Measurements from ENCODE around the gene THSD4.

The THSD4 gene

DNA sequence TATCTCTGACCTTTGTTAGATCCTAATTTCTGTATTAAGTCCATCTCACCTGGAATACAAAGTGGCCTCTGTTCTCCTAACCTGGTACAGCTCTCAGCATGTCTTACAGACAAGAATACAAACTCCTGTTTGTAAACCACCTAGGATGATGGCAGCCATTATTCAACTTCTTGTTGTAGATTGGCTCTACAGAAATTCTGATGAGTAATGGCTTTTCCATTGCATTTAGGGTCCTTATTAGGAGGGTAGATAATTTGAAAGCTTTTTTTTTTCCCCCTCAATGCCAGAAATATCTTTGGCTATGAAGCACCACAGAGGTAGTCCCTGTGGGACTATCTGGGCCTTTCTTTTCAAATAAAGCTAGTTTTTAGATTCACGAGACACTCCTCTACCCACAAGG is 704.9 kb downstream of the THSD4 start:
- Histone ChIP-seq H3K79me2 (ENCODE audit: low read length) (no peaks in the 10 kb centered on the region), H3K9me2 (replicated peaks; ENCODE audit: insufficient read depth, low read length) (no peaks in the 10 kb centered on the region), H3K27me3 (replicated peaks; ENCODE audit: insufficient read depth, low read length) (no peaks in the 10 kb centered on the region), H3K4me2 (ENCODE audit: low read depth, low read length) (no peak overlapping the region), H2AFZ (ENCODE audit: low read length) (no peak overlapping the region), H3K36me3 (replicated peaks; ENCODE audit: insufficient read depth, low read length) (no peaks in the 10 kb centered on the region), H3F3A (ENCODE audit: insufficient read depth, low read length) (no peaks in the 10 kb centered on the region), H3K4me3 (ENCODE audit: low read length) (no peak overlapping the region), H3K9ac (ENCODE audit: low read length) (no peak overlapping the region), H3K9me3 (replicated peaks; ENCODE audit: insufficient read depth, low read length) (no peaks in the 10 kb centered on the region), H3K4me1 (ENCODE audit: low read length) (no peaks in the 10 kb centered on the region), H3K27ac (ENCODE audit: low read length) (no peak overlapping the region), H4K20me1 (ENCODE audit: insufficient read depth, low read length) (no peaks in the 10 kb centered on the region)
- no peak for DNase-seq
- TF ChIP-seq EZH2phosphoT487 (IDR thresholded peaks at IDR 0.05; ENCODE audit: low read length) (no peak), EZH2 (optimal IDR thresholded peaks at IDR 0.05; ENCODE audit: low read depth, low read length) (no peak)
- TF ChIP-seq, protein P1, sequence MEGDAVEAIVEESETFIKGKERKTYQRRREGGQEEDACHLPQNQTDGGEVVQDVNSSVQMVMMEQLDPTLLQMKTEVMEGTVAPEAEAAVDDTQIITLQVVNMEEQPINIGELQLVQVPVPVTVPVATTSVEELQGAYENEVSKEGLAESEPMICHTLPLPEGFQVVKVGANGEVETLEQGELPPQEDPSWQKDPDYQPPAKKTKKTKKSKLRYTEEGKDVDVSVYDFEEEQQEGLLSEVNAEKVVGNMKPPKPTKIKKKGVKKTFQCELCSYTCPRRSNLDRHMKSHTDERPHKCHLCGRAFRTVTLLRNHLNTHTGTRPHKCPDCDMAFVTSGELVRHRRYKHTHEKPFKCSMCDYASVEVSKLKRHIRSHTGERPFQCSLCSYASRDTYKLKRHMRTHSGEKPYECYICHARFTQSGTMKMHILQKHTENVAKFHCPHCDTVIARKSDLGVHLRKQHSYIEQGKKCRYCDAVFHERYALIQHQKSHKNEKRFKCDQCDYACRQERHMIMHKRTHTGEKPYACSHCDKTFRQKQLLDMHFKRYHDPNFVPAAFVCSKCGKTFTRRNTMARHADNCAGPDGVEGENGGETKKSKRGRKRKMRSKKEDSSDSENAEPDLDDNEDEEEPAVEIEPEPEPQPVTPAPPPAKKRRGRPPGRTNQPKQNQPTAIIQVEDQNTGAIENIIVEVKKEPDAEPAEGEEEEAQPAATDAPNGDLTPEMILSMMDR (IDR thresholded peaks at IDR 0.05; ENCODE audit: low read length) = no peak

DNA sequence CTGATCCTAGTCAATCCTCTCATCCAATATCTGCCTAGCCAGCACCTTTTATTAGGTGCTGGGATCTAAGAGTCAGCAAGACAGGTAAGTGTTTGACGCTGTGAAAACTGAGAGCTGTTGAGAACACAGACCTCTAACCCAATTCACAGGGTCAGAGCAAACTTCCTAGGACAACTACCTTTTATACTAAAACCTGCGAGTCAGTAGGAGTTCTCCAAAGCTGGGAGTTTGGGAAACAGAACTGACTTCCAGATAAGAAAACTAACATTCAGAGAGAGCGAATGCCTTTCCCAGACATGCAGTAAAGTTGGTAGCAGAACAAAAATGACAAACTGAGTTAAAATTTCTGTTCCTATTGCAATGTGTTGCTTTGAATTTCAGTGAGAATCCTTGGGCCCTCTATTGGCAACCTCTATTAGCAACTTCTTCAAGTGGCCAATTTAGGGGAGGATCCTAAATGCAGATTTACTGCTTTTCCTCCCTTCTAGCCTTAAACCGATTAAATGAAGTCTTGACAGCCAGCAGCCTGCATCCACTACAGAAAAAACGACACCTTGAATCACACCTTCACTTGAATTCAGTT is 706.4 kb downstream of the THSD4 start:
- no peaks in the 10 kb centered on the region for H3K9me2 ChIP-seq (replicated peaks; ENCODE audit: insufficient read depth, low read length)
- H3K79me2 ChIP-seq (ENCODE audit: low read length) = no peaks in the 10 kb centered on the region
- H3K4me1 ChIP-seq (ENCODE audit: low read length) = no peaks in the 10 kb centered on the region
- no peak overlapping the region for H2AFZ ChIP-seq (ENCODE audit: low read length)
- H3K27me3 ChIP-seq (replicated peaks; ENCODE audit: insufficient read depth, low read length) = no peaks in the 10 kb centered on the region
- no peaks in the 10 kb centered on the region for H3K9me3 ChIP-seq (replicated peaks; ENCODE audit: insufficient read depth, low read length)
- no peaks in the 10 kb centered on the region for H4K20me1 ChIP-seq (ENCODE audit: insufficient read depth, low read length)
- no peak for DNase-seq
- H3K4me2 ChIP-seq (ENCODE audit: low read depth, low read length) = no peak overlapping the region
- no peak overlapping the region for H3K4me3 ChIP-seq (ENCODE audit: low read length)
- TF ChIP-seq, protein P1 (IDR thresholded peaks at IDR 0.05; ENCODE audit: low read length) = no peak
- TF ChIP-seq EZH2phosphoT487 (IDR thresholded peaks at IDR 0.05; ENCODE audit: low read length) (no peak), EZH2 (optimal IDR thresholded peaks at IDR 0.05; ENCODE audit: low read depth, low read length) (no peak)
- no peaks in the 10 kb centered on the region for H3K36me3 ChIP-seq (replicated peaks; ENCODE audit: insufficient read depth, low read length)
- H3K9ac ChIP-seq (ENCODE audit: low read length) = no peak overlapping the region
- no peak overlapping the region for H3K27ac ChIP-seq (ENCODE audit: low read length)
- no peaks in the 10 kb centered on the region for H3F3A ChIP-seq (ENCODE audit: insufficient read depth, low read length)

DNA sequence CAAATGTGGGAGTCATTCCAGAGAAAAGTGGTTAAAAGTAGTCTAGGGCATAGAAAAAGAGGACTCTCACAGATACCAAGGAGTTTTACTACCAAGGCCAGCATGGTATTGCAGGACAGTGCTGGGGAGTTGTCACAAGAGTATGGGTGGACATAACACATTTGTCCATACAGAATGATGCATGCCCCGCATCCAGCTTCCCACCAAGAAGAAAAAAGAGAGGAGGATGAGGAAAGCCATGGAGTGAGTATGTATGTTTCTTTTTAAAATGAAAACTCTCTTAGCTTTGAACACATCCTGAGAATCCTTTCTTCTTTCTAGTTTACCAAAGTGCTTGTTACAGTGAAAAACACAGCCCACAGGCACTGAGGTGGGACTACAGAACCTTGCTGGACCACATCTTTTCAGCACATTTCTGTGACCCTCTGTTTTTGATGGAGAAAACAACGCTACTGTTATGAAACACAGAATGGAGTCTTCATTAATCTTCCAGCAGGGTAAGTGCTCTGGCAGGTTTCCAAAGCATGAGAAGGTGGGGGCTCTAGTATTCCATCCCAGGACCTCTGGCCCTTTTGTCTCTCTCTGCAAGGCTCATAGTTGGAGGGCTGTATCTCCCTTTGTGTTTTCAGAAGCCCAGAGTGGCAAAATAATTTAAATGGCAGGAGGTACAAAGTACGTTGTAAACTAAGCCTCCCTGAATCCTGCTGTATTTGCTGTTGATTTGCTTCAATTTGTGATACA is 707.8 kb downstream of the THSD4 start:
- Histone ChIP-seq H3K27ac (ENCODE audit: low read length) (no peak overlapping the region), H3K27me3 (replicated peaks; ENCODE audit: insufficient read depth, low read length) (no peaks in the 10 kb centered on the region), H3K9me2 (replicated peaks; ENCODE audit: insufficient read depth, low read length) (no peaks in the 10 kb centered on the region), H3K4me2 (ENCODE audit: low read depth, low read length) (no peak overlapping the region), H3F3A (ENCODE audit: insufficient read depth, low read length) (no peaks in the 10 kb centered on the region), H3K79me2 (ENCODE audit: low read length) (no peaks in the 10 kb centered on the region), H2AFZ (ENCODE audit: low read length) (no peak overlapping the region), H3K36me3 (replicated peaks; ENCODE audit: insufficient read depth, low read length) (no peaks in the 10 kb centered on the region), H4K20me1 (ENCODE audit: insufficient read depth, low read length) (no peaks in the 10 kb centered on the region), H3K9me3 (replicated peaks; ENCODE audit: insufficient read depth, low read length) (no peaks in the 10 kb centered on the region), H3K4me3 (ENCODE audit: low read length) (no peak overlapping the region), H3K4me1 (ENCODE audit: low read length) (no peaks in the 10 kb centered on the region), H3K9ac (ENCODE audit: low read length) (no peak overlapping the region)
- TF ChIP-seq EZH2phosphoT487 (IDR thresholded peaks at IDR 0.05; ENCODE audit: low read length) = no peak
- TF ChIP-seq EZH2 (optimal IDR thresholded peaks at IDR 0.05; ENCODE audit: low read depth, low read length) = no peak
- TF ChIP-seq, protein P1 (IDR thresholded peaks at IDR 0.05; ENCODE audit: low read length) = no peak
- no peak for DNase-seq

Measured in MM.1S (cell line).